SIG-M5 treated with dmso at 0.1 percent for 504 hours (cell line): Measurements from ENCODE around the gene MRPL55.
A peak's percentile ranks its signal among the peaks of the same experiment; 100 is the strongest.
"Not testable (repeated sequence)": the region's sequence is repeated elsewhere in the genome, so short reads cannot be mapped to it uniquely, and the experiment has no call there.

ENCODE experiments used
- DNase-seq: peaks from one replicate; lab custom pipeline; 2025; ENCODE audit not compliant: unreplicated experiment; lab: John Stamatoyannopoulos, UW

Gene MRPL55

DNA sequence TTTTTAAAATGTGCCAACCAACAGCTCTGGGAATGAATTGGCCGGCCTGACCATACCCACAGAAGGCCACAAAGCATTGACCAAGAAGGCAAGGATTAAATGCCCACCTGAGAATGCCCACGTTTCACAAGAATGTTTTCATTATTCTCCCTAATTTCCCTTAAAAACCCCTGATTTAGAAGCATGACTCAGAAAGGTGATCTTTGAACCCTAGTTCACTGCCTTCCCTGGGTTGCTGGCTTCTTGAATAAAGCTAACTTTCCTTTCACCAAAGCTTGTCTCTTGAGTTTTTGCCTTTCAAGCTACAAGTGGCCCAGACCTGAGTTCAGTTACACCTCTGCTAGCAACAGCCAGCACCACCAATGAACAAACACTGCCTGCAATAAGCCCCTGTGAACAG lies 14.4 kb upstream of the MRPL55 start:
- DNase-seq = no peak

DNA sequence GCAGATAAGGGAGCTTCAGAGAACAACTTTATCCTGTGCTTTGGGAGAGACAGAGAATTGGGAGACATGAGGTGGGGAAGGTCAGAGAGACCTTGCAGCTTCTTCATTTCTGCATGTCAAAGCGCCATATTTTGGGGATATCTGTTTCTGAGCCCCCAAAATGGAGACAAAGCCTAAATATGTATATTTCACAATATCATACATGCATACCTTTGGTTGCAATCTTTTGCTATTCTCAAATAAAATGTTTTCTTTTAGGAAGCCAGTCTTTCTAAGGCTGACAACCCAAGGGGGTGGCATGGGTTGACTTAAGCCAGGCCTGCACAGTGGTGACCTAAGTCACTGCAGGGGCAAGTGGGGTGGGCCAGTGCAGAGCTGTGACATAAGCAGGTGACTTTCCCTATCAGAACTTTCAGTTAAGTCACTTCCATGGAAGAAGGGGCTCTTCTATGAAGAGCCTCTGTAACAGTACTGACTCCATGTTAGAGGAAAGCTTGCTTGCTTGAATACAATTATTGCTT lies 13.9 kb upstream of the MRPL55 start:
- DNase-seq = no peak

DNA sequence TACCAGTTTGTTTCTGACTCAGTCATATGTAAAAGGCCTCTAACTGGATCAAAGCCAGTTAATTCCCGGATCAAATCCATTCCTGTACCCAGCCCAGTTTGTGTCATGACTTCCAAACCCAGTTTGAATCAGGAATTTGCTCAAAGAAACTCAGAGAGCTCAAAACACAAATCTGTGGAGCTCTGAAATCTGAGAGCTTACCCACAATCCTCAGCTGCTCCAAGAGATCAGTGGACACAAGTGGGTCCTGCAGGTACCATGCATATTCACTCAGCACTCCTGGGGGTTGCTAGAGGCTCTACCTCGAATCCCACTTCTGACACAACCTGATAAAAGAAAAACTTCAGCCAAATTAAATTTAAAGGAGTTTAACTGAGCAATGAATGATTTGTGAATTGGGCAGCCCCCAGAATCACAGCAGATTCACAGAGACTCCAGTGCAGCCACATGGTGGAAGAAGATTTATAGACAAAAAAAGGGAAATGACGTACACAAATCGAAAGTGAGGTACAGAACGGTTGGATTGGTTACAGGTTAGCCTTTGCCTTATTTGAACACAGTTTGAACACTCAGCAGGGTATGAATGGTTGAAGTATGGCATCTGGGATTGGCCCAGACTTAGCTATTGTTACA lies 11.9 kb upstream of the MRPL55 start:
- peak; percentile 26 for DNase-seq

DNA sequence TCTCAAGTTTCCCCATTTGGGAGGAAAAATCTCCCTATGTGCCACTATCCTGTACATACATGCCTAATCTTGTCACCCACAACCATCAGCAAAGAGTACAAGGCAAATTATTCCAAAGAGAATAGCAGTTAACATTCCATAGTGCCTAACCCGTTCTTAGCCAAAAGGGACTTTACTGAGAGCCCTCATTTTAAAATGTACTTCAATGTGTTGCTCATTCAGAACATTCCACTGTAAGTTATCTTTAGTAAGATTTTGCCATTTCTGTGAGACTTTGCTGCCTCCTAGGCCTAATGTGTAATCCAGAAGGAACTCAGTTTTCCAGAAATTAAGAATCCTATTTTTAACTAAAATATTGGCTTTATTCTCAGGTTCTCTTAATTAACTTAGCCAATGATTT lies 11.3 kb upstream of the MRPL55 start:
- no peak for DNase-seq

DNA sequence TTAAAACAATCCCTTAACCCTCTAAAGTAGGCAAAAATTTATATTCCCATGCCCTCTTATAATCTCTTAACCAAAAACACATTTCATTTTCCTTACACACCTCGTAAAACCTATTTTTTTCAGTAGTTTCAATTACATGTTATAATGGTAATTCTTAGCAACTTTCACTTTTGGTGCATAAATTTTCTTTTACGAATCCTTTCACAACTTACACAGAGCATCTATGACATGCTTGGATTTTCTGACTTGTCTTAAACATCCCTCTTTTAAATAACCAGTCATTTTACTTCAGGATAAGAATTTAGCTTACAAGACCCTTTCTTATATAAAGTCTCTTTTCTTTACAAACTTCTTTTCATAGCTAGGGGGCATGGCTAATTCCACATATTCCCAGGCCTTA lies 8.9 kb upstream of the MRPL55 start:
- DNase-seq = no peak

DNA sequence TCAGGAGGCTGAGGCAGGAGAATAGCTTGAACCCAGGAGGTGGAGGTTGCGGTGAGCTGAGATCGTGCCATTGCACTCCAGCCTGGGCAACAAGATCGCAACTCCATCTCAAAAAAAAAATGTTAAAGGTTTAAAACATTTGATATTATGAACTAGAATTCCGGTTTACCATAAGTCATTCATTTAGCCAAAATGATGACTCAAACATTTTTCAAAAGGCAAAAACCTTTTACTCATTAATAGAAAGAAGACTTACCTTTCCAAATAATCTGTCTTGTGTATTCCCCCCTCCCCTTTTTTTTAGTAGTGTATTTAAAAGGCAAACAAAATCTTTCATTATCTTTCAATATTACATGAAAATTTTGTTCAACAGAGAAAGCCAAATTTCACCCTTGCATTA lies 8.2 kb upstream of the MRPL55 start:
- DNase-seq = no peak

DNA sequence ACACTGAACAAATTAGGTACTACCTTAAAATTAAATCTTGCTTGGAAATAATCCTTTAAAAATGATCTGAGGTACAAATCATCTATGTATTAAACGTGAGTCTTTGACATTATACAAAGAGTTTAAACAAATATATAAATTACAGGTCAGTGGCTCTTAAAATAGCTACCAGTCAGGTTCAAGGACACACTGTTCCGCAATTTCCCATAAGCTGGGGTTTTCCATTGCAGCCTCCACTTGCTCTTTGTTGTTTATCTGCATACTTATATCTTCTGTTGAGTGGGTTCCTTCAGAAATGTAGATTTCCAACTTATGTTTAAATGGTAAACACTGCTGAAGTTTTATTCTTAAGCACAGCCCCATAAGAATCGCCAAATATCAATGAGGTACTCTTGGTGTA lies 5.7 kb upstream of the MRPL55 start:
- DNase-seq = no peak

DNA sequence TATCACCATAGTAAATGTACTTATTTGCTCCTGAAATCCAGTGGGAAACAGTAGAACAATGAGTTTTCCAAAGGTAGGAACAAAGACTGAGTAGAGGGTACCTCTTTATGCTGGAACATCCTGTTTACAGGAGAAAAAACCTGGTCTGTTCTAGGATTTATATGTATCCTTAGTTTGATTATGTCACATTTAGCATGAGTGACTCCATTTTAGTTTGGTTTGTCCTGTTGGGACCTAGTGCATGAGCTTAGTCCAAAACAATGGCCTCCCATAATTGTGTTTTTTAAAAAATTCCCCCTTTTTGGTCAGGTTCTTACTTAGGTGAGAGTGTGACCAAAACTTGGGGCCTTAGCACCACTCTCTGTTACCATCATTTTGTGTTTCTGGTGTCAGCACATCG lies 3.5 kb upstream of the MRPL55 start:
- DNase-seq = no peak

DNA sequence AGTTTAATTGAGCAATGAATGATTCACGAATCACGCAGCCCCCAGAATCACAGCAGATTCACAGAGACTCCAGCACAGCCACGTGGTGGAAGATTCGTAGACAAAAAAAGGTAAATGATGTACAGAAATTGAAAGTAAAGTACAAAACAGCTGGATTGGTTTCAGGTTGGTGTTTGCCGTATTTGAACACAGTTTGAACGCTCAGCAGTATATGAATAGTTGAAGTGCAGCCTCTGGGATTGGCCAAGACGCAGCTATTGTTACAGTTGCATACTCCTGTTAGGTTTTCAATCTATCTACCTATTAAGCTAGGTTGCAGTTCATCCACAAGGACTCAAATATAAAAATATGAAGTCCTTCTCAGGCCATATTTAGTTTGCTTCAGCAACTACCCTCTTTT lies 3.1 kb upstream of the MRPL55 start:
- DNase-seq = no peak

DNA sequence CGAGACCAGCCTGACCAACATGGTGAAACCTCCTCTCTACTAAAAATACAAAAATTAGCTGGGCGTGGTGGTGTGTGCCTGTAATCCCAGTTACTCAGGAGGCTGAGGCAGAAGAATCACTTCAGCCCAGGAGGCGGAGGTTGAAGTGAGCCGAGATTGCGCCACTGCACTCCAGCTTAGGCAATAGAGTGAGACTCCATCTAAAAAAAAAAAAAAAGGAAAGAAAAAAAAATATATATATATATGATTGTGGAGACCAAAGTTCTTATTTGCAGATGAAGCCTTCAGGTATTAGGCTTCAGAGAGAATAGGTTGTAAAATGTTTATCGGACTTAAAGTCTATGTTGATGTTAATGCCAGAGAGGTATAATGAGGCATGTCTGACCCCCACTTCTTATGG lies 2.2 kb upstream of the MRPL55 start:
- DNase-seq = not testable (repeated sequence)

DNA sequence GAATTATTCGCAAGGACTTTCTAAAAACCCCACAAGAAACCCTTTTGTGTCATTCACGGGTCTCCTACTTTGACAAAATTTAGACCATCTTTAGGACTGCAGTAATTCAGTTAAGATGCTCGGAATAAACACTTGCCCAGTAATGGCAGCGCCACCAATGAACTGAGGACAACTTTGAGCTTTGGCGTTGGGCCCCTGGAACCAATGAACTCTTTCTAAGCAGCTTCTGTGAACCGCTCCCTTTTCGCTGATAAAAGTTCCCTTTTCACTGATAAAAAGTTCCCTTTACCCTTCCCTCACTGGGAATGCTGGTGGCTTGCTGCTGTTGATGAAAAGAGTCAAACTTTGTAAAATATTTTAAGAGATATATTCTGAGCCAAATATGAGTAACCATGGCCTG lies 1.5 kb upstream of the MRPL55 start:
- no peak for DNase-seq

DNA sequence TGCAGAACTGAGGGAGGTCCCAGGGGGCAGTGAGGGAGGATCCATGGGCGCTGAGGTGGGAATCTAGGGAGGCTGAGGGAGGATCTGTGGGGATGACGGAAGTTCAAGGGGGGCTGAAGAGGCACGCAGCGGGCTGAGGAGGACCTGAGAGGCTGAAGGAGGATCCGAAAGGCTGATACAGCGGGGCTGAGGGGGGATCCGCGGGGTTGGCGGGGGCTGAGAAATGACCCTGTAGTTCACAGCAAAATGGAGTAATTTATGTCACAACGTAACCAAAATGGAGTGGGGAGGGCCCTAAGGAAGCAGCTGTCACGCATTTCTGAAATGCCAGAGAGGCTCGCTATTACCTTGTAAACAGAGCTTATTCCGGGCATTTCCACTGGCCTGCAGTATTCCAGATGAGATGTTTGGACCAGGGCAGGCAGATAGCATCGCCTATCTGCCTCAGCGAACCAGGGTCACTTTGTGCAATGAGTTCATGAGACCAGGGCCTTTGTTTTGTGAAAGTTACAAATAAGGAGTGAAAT lies 926 bp upstream of the MRPL55 start:
- peak; percentile 26 for DNase-seq

DNA sequence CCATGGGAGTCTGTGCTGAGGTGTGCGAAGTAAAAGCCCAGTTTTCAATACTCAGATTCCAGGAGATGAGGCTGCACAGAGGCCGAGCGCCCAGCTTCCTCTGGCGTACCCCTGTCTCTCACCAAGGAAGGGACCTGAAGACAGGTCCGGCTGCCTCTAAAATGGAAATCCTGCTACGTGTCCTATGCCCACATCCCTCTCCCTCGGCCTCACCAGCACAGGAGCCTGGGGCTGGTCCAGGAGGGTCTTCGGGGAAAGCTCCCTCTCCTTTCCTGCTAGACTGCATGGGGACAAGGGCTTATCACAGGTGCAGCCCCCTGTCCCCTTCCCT lies 392 bp downstream of the MRPL55 start:
- no peak for DNase-seq

DNA sequence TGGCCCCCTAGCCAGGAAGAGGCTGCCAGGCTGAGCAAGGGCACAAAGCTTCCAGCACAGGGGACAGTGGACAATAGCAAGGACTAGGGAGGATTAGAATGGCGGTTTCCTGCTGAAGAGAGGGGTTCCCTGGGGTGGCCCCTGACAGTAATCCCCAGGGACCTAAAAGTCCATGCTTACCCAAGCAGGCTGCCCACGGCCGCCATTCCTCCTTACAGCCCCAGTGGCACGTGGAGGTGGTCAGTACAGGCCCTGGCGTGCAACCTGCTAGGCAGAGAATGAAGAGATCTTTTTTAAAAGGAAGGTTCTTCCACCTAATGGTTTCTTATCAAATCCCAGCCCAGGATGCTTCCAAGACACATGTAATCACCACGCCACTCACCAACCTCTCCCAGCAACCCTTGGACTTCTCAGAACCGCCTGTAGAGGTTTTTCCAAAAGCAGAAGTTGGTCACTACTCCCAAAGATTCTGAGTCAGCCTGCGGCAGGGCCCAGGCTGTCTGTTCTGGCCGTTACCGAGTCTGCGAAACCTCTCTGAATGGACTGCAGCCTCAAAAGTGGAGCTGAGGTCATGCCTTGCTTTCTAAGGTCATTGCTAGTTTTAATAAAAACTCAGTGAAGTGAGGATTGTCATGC lies 926 bp downstream of the MRPL55 start:
- peak; percentile 36 for DNase-seq

DNA sequence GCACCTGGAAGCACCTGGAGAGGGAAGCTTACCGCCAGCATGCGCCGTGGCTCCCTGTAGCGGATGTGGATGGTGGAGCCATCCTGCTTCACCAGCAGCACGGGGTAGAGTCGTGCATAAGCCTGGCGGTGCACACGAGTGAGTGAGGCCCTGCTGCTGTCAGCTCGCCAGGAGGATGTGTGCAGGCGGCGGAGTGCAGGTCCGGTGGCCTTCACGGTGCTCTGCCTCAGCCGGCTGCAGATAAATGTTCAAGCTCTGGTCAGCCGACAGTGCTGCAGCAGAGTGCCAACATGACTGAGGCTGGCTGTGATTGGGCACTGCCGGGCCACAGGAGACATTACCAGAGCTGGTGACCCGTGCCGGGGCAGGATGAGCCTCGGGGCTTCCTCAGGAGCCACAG lies 1.5 kb downstream of the MRPL55 start:
- DNase-seq = no peak

DNA sequence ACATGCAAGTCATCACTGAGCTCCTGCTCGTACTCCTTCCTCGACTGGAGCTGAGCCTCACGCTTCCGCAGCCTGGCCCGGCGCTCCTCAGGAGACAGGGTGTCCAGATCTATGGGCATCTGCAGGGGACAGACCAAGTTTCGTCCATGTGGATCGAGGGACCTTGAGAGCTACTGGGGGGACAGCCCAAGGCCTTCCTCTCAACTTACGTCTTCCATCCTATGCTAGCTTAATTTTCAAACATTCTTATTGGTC lies 2.4 kb downstream of the MRPL55 start:
- no peak for DNase-seq

DNA sequence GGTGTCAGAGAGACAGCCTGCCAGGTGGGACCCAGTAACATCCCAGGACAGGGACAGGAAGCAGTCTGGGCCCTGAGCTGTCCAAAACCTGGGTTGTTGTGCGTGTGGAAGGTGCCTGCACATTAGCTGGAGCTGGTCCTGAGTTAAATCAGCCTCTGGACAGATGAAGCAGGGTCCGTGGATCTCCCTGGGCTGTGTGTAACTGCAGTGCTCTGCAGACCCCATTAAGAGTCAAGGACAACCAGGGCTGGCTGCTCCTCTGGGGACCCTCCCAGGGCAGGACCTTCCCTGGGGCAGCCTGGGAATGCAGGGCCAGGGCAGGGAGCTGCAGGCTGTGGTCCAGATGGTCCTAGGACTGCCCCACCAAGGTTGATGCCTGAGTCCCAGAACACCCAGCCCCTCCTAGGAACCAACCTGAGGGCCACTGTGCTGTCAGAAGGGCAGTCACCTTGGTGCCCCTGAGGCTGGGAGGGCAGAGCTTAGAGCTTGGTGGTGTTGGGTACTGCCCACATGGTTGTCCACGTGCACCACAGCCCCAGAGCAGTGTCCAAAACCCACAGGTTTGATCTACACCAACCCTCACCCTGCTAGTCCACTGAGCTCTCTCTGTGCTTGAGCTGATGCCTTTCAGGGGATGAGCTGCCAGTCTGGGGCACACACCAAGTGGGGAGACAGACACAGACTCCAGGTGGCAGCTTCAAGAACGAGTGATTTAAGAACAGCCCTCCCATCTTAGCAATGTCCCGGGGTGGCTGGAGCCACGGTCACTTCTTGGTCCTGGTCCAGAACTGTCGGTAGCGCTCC lies 2.9 kb downstream of the MRPL55 start:
- DNase-seq = no peak

DNA sequence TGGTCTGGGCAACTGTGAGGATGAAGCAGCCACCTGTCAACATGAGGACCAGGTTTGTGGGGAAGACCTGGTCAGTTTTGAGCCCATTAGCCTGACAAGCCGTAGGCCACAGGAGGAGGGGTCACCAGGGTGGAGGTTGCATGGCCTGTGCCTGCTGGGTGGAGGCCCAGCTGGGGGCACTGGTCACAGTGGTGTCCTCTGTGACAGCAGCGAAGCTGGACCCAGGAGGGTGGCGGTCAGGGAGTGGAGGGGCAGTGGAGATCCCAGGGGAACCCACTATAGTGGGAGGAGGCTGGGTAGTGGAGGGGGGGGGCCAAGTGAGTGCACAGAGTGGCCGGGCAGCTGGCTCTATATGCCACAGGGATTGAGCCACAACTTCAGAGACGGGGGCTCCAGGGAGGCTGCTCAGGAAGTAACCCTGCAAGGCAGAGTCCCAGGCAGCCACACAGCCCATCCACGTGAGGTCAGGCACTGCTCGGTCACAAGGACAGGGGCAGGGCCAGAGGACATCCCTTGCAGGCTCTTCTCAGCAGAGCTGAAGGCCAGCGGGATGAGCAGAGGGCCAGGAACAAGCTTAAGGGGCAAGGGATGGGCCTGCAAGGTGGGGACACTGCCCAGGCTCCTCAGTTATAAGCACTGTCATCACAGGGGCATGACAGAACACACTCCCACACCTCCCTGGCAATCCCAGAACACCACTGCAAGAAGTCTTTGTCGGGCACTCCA lies 3.7 kb downstream of the MRPL55 start:
- no peak for DNase-seq

DNA sequence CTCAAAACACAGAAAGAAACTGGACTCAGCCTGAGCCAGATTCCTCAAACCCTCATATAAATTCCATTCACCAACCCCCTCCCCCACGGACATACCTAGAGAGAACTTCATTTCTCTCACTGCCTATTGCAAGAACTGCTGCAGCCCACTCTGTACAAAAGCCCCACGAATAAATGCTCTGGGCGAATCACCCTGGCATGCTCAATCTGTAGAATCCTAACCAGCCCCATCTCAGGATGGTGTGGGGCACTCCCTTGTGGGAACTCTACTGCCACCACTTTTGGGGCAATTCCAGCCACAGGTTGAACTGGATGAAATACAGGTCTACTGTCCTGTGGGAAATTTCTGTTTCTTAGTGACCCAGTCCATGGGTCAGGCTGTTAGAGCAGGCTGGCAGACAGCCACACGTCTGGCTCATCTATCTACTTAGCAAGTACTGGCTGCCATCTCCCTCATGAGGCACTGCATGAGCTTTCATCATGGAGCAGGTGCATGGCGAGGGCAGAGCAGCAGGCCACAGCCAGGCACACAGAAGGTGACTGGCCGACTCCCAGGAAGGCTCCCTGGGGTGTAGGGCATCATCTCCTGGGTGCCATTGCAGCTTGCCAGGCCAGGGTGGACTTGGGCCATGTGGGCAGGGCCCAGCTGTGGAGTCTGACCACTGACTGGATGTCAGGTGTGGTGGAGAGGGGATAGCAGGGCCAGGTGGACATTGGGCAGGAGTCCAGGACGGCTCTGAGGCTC lies 4.4 kb downstream of the MRPL55 start:
- no peak for DNase-seq

DNA sequence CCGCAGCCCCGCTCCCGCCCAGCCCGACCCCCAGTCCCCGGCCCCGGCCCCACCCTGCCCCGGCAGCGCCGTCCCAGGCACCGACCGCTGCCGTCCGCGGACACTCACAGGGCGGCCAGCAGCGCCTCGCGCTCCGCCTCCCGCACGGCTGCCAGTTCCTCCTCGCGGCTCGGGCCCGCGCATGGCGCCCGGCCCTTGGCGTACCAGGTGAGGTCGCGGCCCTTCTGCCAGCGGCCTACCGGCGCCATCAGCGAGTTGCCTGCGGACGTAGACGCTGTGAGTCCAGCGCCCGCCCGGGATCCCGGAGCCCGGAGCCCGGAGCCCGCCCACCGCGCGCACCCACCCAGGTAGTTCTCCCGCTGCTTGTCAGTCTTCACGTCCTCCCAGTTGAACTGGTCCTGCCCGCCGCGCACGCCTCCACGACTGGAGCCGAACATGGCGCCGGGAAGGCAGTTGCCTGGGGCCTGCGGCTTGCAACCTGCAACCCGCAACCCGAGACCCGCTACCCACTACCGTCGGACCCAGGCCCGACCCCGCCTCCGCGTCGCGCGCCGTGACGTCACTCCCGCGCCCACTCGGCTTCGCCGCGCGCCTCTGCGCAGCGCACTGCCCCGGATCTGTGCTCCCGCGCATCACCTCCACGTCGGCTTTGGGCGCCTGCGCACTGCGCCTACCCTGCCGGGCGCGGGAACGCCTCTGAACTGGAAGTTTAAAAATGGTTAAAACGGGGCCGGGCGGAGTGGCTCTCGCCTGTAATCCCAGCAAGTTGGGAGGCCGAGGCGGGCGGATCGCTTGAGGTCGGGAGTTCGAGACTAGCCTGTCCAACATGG lies 6.1 kb downstream of the MRPL55 start, which contains the start of gene C1orf35:
Gene C1orf35 (minus strand): TSS at position 535 of the 830 bp plus-strand sequence. CDS start 98 bp downstream, at position 437.
- peak; percentile 94 for DNase-seq
